ENCODE data around the gene NUP93.

Gene NUP93

DNA sequence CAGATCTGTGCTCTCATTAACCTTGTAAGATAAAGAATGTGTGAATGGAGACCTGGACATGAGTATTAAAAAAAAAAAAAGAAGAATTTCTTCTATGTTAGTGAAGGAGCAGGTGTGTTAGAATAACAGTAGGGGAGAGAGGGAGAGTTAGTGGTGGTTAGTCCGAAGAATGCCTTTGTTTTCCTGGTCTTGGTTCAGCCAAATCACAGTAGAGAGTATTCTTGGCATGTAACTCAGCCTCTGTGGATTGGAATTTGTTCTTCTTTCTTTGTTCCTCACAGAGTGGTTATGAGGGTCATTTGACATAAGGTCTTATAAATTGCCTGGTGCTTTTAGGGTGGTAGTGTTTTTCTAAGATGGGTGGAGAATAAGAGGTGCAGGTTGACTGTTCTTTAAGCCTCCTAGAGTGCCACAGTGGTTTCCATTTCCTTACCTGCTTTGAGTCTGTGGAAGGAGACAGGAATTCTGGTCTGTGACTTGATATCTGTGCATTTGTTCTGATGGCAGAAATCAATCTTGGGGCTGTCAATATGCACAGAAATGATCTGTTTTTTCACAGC lies 17.6 kb downstream of the NUP93 start:
- FAIRE-seq, result no peak

DNA sequence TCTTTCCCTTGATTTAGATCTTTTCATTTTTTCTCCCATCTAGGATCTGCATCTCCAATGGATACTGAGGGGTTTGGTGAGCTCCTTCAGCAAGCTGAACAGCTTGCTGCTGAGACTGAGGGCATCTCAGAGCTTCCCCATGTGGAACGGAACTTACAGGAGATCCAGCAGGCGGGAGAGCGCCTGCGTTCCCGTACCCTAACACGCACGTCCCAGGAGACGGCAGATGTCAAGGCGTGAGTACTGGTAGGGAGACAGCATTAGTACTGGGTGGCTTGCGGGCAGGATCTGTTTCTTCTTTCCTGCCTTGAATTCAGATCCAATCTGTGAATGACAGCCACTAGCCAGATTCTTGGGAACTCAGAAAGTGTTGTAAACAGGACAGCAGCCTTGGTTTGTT lies 18.3 kb downstream of the NUP93 start:
- FAIRE-seq, result no peak

DNA sequence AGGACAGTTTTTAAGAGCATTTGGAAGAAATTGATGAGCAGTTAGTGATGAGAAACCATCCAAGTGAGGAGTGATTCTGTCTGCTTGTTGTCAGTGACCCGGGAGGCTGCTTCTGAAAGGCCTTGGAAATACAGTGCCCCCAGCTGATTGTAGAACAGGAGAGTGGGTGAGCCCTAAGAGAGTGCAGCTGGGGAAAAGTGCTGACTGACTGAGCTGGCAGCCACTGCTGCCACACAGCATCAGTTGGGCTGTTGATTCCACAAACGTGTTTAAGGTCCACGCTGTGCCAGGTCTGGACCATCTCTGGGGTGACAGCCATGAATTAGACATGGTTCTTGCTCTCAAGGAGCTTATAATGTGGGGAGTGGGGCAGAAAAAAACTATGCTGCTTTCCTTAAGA lies 18.9 kb downstream of the NUP93 start:
- FAIRE-seq, result no peak

DNA sequence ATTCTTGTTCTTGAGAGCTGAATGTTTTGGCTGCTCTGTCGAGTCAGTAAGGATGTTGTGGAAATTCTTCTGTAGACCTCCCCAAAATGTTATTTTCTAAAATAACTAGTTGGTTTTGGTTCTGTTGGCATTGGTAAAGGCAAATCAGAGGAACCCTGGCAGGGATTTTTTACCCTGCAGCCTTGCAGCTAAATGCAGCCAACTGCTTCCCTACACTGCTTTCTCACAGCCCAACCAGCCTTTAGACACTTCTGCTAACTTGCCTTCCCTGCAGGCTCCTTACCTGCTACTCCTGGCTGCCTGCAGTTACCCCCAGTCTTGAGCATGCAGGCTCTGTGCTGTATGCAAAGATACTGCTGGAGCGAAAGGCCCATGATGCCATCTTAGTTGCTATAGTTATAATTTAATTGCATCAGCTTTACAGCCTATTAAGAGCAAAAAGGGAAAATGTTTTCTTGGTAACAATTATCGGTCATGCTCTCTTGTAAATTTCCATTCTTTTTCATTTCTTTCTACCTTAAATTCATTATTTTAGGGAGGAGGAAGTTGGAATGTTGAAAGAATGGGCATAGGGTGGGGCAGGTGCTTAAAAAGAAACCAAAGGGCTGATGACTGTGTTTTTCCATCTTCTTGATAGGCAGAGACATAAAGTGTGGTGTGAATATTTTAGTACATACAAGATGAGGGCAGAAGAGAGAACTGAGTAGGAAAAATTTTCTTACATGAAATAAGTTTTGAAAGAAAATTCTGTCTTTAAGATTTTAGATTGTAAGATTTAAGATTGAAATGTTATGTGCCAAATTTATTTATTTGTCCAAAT lies 20.0 kb downstream of the NUP93 start:
- FAIRE-seq, result no peak

DNA sequence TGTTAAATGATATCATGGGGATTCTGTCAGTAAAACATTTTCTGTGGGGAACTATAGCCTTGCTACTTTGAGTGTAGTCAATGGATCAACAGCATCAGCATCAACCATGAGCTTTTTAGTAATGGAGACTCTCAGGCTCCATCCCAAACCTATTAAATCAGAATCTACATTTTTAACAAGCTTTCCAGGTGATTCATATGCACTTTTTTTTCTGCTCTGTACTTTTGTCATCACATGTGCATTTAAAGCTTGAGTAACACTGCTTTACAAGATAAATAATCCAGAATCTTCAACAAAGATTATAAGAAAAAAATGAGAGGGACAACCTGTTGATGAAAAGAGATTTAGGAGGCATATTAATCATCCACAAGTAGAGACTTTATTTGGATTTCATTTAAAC lies 23.5 kb downstream of the NUP93 start:
- FAIRE-seq, result no peak

DNA sequence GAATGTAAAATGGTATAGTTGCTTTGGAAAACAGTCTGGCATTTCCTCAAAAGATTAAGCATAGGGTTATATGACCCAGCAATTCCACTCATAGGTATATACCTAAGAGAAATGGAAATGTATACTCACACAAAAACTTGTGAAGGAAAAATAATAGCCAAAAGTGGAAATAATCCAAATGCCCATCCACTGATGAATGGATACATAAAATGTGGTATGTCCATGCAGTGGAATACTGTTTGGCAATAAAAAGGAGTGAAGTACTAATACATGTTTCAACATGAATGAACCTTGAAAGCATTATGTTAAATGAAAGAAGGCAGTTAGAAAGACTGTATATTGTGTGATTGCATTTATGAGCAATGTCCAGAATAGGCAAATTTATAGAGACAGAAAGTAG lies 25.1 kb downstream of the NUP93 start:
- FAIRE-seq, result no peak

DNA sequence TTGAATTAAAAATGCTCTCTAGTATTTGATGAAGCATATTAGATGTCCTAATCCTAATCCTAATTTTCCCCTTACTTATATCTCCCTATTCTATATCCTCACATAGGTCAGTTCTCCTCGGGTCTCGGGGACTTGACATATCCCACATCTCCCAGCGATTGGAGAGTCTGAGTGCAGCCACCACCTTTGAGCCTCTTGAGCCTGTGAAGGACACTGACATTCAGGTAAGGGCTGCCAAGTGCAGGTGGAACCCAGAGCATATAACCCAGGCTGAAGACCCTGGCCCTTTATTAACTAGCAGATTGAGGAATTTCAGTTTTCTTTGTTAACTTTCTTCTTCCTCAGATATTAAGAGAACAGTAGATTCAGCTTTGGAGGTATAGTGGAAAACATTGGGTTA lies 28.5 kb downstream of the NUP93 start:
- no peak for FAIRE-seq

DNA sequence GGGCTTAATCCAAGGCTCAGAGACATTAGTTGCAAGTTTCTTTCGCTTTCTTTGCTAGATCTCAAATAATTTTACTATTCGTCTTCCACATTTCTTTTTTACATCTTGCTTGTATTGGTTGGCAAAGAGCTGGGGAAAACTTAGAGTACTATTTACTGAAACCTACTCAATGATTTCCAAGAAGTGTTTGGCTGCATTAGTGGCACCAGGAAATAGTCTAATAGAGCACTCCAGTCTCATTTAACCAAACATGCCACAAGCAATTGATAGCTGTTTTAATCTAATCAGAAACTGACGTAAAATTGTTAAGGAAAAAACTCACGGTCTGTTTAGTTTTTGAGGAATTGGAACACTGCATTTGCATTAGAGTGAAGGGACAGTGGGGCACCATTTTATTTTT lies 29.0 kb downstream of the NUP93 start:
- no peak for FAIRE-seq

DNA sequence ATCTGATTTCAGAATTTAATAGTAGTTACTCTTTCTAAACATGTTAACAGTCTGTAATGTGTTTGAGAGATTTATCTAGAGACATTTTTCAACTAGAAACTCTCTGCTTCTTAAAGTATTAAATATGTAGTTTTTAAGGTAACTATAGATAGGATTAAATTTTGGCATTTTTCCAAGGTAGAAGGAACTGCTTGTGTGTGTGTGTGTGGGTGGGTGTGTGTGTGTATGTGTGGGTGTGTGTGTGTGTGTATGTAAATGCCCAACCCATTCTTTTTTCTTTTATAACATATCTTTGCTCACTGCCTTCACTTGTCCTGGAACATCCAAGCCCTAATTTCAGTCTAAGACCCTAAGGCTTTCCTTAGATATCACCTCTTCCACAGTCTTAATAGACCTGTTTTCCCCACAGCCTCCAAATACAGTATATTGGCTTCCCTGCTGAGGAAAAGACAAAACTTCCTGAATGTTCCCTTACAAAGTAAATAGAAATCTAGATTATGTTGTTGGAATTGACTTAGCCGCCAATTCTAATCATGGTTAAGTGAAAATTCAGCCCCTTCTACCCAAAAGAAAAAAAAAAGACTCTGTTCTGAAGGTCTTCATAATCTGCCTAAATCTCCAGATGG lies 33.5 kb downstream of the NUP93 start:
- FAIRE-seq, result no peak

DNA sequence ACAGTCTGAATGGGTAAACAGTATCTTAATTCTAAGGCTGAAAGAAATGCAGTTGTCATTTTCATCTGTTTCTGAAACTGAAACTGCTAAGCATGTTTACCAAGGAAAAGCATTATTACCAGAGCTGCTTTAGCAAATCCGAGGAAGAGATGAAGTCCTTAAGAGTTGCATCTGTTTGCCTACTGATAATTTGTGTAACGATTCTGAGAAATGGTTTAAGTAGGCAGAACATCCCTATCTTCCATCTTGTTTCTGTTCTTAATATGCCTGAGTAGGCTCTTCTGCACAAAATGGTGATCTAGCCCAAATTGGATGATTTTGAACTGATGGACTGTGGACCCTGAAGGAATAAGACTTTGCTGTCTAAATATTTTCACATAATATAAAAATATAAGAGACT lies 34.9 kb downstream of the NUP93 start:
- no peak for FAIRE-seq

DNA sequence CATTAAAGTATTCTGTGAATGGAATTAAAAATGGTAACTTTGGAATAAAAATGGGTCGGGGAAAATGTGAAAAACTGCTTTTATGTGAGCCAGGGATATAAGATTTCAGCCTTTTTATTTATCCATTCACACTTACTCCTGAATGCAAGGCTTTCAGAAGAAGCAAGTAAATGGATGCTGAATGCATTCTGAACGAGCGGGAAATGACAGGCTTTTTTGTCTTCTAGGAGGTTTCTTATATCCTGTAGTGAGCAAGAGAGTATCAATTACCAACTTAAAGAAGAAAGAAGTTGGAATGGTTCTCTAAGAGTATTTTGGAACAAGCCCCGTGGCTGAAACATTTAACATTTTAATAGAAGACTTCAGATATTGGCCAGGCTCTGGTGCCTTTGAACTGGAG lies 36.0 kb downstream of the NUP93 start:
- FAIRE-seq, result no peak

DNA sequence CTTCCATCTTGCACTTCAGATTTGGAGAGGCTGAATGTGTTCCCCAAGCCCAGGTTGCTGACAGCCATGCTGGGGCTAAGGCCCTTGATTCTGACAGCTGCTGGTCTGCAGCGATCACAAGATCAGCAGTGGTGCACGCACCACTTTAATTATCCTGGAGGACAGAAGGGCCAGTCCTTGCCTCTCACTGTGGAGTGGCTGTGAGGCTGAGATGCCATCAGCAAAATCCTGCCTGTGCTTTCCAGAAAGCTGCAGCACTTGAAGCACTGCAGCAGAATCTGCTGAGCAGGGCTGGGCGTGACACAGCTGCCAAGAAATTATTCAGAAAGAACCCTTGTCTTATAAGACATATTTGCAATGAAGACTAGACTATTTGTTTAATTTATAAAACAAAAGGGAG lies 37.1 kb downstream of the NUP93 start:
- no peak for FAIRE-seq

DNA sequence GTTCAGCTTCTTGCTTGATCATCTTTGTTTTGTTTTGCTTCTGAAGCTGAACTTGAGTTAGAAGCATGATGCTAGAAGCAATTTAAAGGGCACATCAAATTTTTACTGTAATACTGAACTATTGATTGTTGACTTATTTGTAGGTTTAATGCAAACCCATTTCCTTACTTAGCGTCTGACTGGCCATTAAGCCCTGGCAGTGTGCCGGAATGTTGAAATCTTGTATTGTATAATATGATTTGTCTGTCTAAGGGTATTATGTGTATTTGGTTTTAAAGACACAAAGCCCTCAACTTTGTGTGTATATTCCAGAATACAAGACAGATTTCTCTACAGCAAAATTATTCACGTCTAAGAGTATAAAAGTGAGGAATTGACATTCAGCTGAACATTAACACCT lies 39.7 kb downstream of the NUP93 start:
- no peak for FAIRE-seq

DNA sequence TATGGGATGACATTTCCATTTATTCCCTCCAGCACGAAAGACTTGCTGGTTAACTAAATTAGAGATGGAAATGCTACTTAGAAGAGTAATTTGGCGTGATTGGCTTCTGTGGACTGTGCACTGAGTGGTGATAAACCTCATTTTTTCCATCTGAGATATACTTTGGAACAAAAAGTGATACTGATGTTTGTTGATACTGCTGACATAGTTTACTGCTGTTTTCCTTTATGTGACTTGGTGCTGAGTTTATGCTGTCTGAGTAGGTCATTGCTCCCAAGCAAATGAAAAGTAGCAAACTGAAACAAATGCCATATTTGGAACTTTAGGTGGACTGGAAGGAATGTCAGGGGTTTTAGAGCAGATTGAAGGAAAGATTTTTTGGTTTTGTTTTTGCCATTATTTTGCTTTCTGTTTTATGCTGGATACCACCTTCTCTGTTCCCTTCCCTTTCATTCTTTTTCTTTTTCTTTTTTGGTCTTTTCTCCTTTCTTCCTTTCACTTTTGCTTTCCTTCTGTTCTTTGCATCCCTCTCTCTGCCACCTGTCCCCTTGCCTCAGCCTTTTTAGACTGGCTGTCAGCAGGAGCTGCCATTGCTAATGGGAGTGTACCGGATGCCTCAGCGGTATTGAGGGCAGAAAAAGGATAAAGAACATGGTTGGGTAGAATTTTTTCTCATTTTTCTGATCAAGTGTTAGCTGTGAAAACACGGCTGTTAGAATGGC lies 41.8 kb downstream of the NUP93 start:
- FAIRE-seq, result no peak

DNA sequence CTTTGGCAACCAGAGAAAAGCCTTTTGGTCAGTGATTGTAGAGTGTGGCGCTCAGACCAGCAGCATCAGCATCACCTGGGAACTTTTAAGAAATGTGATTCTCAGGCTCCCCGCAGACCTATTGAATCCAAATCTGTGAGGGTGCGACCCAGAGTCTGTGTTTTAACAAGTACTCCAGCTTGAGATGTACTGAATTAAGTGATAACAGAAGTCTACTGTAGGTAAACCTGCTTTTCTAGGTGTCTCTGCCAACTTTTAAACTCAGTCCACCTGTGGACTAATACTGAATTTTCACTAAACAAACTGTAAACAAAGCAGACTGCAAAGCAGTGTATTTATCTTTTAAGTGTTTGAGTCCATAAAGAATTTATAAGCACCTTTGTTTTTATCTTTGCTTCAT lies 43.6 kb downstream of the NUP93 start:
- no peak for FAIRE-seq

DNA sequence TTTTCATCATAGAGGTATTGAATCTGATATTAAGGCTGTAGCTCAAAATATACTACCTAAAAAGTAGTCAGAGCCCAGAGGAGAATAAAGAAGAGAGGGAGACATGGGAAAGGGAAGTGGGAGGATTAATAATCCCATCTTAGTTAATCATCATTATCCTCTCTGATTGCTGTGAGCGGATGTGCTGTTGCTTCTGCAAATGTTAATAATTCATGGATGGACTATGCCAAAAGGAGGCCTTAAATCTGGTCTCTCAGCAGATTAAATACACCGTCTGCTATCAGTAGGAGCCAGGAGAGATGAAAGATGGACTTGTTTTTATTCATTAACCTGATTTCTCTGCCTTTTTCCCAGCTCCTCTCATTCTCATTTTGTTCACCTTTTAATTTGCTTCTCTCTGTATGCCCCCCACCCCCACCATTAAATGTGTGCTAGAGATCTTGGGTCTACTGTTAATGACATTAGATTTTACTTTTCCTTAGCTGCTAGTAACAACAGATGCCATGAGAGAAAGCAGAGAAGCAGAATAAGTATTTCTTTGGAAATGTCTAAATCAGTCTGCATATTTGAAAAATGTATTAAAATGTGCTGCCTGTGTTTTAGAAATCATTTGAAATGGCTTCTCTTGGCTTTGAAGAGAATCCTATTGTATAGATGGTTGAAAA lies 44.2 kb downstream of the NUP93 start:
- FAIRE-seq, result no peak

DNA sequence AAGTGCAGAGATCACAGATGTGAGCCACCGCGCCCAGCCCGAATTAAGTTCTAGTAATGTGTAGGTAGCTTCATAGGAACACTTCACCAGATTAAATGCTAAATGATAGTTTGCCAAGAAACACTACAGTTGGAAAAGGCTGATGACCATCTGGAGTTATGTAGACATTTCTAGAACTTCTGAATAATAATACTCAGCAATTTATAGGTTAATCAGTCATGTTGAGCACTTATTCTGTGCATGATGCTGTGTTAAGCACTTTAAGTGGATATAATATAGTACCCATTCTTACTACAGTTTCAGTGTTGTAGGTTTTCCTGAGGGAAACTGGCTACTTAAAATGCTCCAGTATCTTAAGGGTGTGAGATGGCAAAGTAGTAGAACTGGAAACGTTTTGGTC lies 45.2 kb downstream of the NUP93 start:
- FAIRE-seq, result no peak

DNA sequence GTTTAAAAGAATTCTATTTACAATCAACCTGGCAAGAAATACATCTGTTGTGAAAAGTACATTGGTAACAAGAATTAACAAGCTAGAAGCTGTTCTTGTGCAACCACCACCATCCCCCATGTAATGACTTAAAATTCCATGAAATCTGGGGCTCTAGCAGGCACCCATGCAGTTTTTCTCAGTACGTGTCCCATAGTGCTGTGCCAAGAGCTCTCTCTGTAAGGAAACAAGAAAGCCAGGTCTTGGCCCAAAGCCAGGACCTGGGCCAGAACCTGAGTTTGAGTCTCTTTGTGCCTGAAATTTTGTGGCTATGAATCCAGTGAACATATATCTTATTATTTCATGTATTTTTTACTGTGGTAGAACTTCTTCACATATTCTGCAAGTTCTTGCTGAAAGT lies 46.6 kb downstream of the NUP93 start:
- no peak for FAIRE-seq

DNA sequence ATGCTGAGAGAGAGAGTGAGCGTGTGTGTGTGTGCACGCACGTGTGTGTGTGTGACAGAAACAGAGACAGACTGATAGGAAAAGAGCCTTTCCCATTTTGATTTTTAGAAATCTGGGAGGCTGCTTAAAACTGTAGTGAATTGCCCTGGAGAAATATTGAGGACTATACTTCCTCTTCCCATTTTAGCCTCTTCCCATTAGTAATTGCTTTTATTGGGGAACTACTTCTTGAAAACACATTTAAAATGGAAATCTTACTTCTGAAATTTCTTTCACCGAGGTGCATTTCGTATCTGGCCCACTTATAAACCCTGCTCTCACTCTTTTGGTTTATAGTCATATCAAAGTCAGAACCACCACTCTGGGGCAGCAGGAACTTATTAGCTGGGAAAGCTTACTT lies 47.1 kb downstream of the NUP93 start:
- no peak for FAIRE-seq

DNA sequence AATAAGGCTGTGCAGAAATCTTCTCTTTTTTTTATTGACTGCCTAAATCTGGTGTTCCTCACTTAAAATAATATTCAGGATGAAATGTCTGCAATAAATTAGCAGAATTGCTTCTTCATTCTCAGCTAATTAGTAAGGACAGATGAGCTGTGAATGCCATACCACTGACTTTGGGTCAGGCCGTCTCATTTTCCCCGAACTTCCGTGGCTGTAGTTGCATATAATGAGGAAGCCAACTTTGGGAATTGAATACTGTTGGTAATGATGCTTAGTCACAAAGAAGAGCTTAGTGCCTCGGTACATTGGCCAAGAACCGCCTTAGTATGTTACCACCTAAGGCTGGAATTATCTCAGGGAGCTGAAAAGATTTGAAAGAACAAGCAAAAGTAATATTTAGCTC lies 47.6 kb downstream of the NUP93 start:
- FAIRE-seq, result no peak

DNA sequence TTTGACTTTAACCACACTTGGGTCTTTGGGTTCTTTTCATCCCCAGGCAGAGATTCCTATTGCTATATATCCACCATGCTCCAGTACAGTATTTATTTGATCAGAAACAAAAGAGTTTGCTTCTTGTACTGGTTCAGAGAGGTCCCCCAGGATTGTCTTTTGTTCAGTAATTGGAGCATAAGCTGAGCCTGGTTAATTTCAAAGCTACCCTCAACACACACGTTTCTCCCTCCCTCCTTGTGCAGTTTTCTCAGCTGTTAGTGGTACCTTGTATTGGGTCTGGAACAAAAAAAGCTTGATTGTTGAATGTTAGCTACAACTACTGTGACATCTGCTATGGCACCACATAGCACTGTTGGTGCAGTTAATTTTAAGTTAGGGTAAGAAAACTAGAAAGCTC lies 50.0 kb downstream of the NUP93 start:
- FAIRE-seq, result no peak

DNA sequence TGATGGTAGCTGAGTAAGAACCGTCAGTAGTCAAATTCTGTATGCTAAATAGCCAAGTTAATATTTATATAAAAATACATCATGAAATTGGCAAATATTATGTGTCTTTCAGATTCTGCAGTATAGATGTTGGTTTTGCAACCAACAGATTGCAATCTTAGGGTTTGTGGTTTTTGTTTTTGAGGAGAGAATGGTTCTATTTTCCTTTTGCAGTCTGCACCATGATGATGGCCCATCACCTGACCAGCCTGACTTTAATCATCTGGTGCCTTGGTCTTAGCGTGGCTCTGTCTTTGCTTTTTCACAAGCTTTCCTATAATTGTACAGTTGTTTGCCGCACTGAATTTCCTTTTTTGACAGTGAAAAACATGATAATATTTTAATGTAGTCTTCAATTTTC lies 50.7 kb downstream of the NUP93 start:
- no peak for FAIRE-seq

DNA sequence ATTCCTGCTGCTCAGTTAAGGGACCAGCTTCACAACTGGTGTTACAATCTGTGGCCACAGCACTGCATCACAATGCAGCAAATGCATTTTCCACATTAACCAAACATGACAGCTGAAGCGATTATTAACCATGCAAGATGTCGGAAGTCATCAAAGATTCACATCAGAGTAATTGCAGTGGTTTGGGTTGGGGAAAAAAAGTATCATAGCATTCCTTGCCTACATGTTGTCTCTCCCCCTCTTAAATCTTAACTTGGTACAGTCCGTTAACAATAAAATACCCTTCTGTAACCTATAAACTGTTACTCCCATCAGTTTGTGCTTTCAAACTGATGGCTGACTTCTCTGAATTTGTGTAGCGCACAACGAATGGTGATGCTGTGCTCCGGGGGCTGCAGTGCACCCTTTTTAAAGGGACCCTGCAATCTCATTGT lies 51.6 kb downstream of the NUP93 start:
- FAIRE-seq, result no peak
